OCI-LY3 (cell line): ENCODE measurements around the gene SIRPB2.

Source experiments
- H2AFZ ChIP-seq: fragments of 200-600, 300-600 bp; shearing (Covaris generic); 2 replicates; pipeline ENCODE4 v1.6.0; 2014; ENCODE audit warnings: antibody characterized with exemption, low read depth, low read length
- H3K27ac ChIP-seq: fragments of 200-600, 300-600 bp; sonication (generic); 2 replicates; pipeline ENCODE4 v1.5.1; 2014; ENCODE audit warnings: mild to moderate bottlenecking, low read length, moderate library complexity, mixed read lengths
- H3K27me3 ChIP-seq: fragments of 200-600, 300-600 bp; sonication (generic); 2 replicates; pipeline ENCODE4 v1.6.1; 2014; ENCODE audit warnings: low read depth, low read length, mixed read lengths
- H3K36me3 ChIP-seq: fragments of 200-600, 300-600 bp; sonication (generic); replicated peaks from 2 replicates; pipeline ENCODE3; 2014; ENCODE audit warnings: low read depth, low read length, mixed read lengths
- H3K4me1 ChIP-seq: fragments of 300-600, 200-600 bp; sonication (generic); 2 replicates; pipeline ENCODE4 v1.6.1; 2014; ENCODE audit warnings: low read length, mixed read lengths
- H3K4me2 ChIP-seq: fragments of 200-600, 300-600 bp; sonication (generic); 2 replicates; pipeline ENCODE4 v1.6.1; 2014; ENCODE audit warnings: low read length, mixed read lengths
- H3K4me3 ChIP-seq: fragments of 300-600, 200-600 bp; sonication (generic); 2 replicates; pipeline ENCODE4 v1.5.1; 2014; ENCODE audit warnings: antibody characterized with exemption, mild to moderate bottlenecking, low read length, moderate library complexity
- H3K79me2 ChIP-seq: fragments of 300-600, 200-600 bp; shearing (Covaris generic); 2 replicates; pipeline ENCODE4 v1.6.1; 2014; ENCODE audit warnings: mild to moderate bottlenecking, low read length, mixed read lengths
- H3K9ac ChIP-seq: fragments of 300-600, 200-600 bp; shearing (Covaris generic); 2 replicates; pipeline ENCODE4 v1.6.0; 2014; ENCODE audit warnings: mild to moderate bottlenecking, low read length, moderate library complexity
- H3K9me3 ChIP-seq: fragments of 200-600, 300-600 bp; shearing (Covaris generic); 2 replicates; pipeline ENCODE4 v1.6.1; 2014; ENCODE audit warnings: low read length, mixed read lengths; ENCODE audit not compliant: insufficient read depth
- H4K20me1 ChIP-seq: fragments of 200-600, 300-600 bp; sonication (generic); 2 replicates; pipeline ENCODE4 v1.6.1; 2016; ENCODE audit warnings: low read length, mixed read lengths; ENCODE audit not compliant: insufficient read depth
- CTCF ChIP-seq: fragments of 200-600, 300-600 bp; sonication (generic); IDR thresholded peaks from 2 replicates; pipeline ENCODE4 v1.5.1; 2014; ENCODE audit warnings: antibody characterized with exemption, low read length, low read depth
- EZH2phosphoT487 ChIP-seq: fragments of 200-600 bp; shearing (Covaris generic); IDR thresholded peaks from 2 replicates; pipeline ENCODE4 v1.6.1; 2018; ENCODE audit warnings: antibody characterized with exemption, mixed run types, low read depth

SIRPB2 gene

GRCh38 chr20:1430004-1430451 lies 61.2 kb downstream of the SIRPB2 start:
- Histone ChIP-seq H3K4me3 (no peak overlapping the region), H3K9ac (no peak overlapping the region), H3K4me2 (no peak overlapping the region), H3K4me1 (peaks cover 5% of the 10 kb centered on the region), H4K20me1 (no peaks in the 10 kb centered on the region), H3K27ac (no peak overlapping the region), H3K36me3 (no peaks in the 10 kb centered on the region), H2AFZ (no peak overlapping the region), H3K9me3 (no peaks in the 10 kb centered on the region), H3K79me2 (no peaks in the 10 kb centered on the region), H3K27me3 (no peaks in the 10 kb centered on the region)
- TF ChIP-seq CTCF (no peak), EZH2phosphoT487 (no peak)

GRCh38 chr20:1429143-1429728 lies 62.0 kb downstream of the SIRPB2 start:
- H3K9me3 ChIP-seq: no peaks in the 10 kb centered on the region
- H3K27me3 ChIP-seq: no peaks in the 10 kb centered on the region
- no peak overlapping the region for H3K4me3 ChIP-seq
- H4K20me1 ChIP-seq: no peaks in the 10 kb centered on the region
- H2AFZ ChIP-seq: no peak overlapping the region
- no peaks in the 10 kb centered on the region for H3K4me1 ChIP-seq
- no peaks in the 10 kb centered on the region for H3K36me3 ChIP-seq
- TF ChIP-seq CTCF (no peak), EZH2phosphoT487 (no peak)
- no peak overlapping the region for H3K27ac ChIP-seq
- H3K79me2 ChIP-seq: no peaks in the 10 kb centered on the region
- no peak overlapping the region for H3K4me2 ChIP-seq
- no peak overlapping the region for H3K9ac ChIP-seq

GRCh38 chr20:1427457-1428054 lies 63.7 kb downstream of the SIRPB2 start:
- Histone ChIP-seq H3K4me2 (no peak overlapping the region), H3K79me2 (no peaks in the 10 kb centered on the region), H3K36me3 (no peaks in the 10 kb centered on the region), H4K20me1 (no peaks in the 10 kb centered on the region), H3K4me3 (no peak overlapping the region), H3K9me3 (no peaks in the 10 kb centered on the region), H3K27ac (no peak overlapping the region), H3K4me1 (no peaks in the 10 kb centered on the region), H3K9ac (no peak overlapping the region), H3K27me3 (no peaks in the 10 kb centered on the region), H2AFZ (no peak overlapping the region)
- TF ChIP-seq EZH2phosphoT487 (no peak), CTCF (no peak)

- Histone ChIP-seq H3K9ac (no peak overlapping the region), H4K20me1 (no peaks in the 10 kb centered on the region), H3K79me2 (no peaks in the 10 kb centered on the region), H3K4me2 (no peak overlapping the region), H3K36me3 (no peaks in the 10 kb centered on the region), H3K9me3 (no peaks in the 10 kb centered on the region), H3K27me3 (0 out of 2 replicates have a peak, but pooled peaks cover under 1% of the 10 kb centered on the region), H3K27ac (no peak overlapping the region), H2AFZ (no peak overlapping the region), H3K4me1 (no peaks in the 10 kb centered on the region), H3K4me3 (no peak overlapping the region)
- no peak for TF ChIP-seq CTCF
- no peak for TF ChIP-seq EZH2phosphoT487
Measured at GRCh38 chr20:1426231-1426849, 64.9 kb downstream of the SIRPB2 start.
